Cardiac muscle cell (in vitro differentiated cells and primary cell): ENCODE data around the gene UGT1A8. TPM values are rescaled to one million over a fixed set of nuclear protein-coding genes. Genes with fewer than 3 reads are reported as not detected.

Experiments
- DNase-seq, 2 donors: peaks; one replicate each; pipeline versions ENCODE4 v3.0.0 to v3.0.0-alpha.2; 2010 to 2017; ENCODE audit warnings: low read depth in 1 of 2, low spot score in 1 of 2
- H3K27ac ChIP-seq: fragments of 200-600 bp; sonication (generic); 2 replicates; pipeline ENCODE4 v1.5.1; 2016
- H3K27me3 ChIP-seq: fragments of 200-600 bp; sonication (generic); 2 replicates; pipeline ENCODE4 v1.6.0; 2016; ENCODE audit warnings: control low read depth
- H3K36me3 ChIP-seq: fragments of 200-600 bp; sonication (generic); 2 replicates; pipeline ENCODE4 v1.5.1; 2016; ENCODE audit warnings: control low read depth
- H3K4me1 ChIP-seq: fragments of 200-600 bp; sonication (generic); 2 replicates; pipeline ENCODE4 v1.8.1; 2017; ENCODE audit warnings: low read depth, mild to moderate bottlenecking, mixed run types
- H3K4me3 ChIP-seq: fragments of 200-600 bp; sonication (generic); 2 replicates; pipeline ENCODE4 v1.5.1; 2016; ENCODE audit warnings: mild to moderate bottlenecking
- H3K9me3 ChIP-seq: fragments of 200-600 bp; sonication (generic); 2 replicates; pipeline ENCODE4 v1.5.1; 2017; ENCODE audit warnings: low read depth, mild to moderate bottlenecking, control low read depth
- CTCF ChIP-seq: IDR thresholded peaks from 2 replicates; pipeline ENCODE4 v1.5.1; 2012; ENCODE audit warnings: low read depth, mild to moderate bottlenecking, low read length
- polyA plus RNA-seq: library from polyadenylated mRNA; unstranded; fragments of >200 nt; fragmentation: Nextera tagmentation; extraction: Ambion mirVana; gene quantifications from 2 replicates; pipeline ENCODE4 v1.2.1, GENCODE V29; 2016
- total RNA-seq: library from RNA; depleted of rRNA; stranded (reverse); fragments of >200 nt; gene quantifications from 2 replicates; pipeline ENCODE4 v1.2.3, GENCODE V29; 2016

The UGT1A8 gene
- total and polyA plus RNA-seq, 2 experiments from 2014 or later = not detected

GRCh38 chr2:233754872-233755611 is 137.6 kb downstream of the UGT1A8 start:
- DNase-seq = no peak
- no peak overlapping the region for H3K4me3 ChIP-seq
- H3K4me1 ChIP-seq = no peaks in the 10 kb centered on the region
- no peaks in the 10 kb centered on the region for H3K9me3 ChIP-seq
- no peaks in the 10 kb centered on the region for H3K27me3 ChIP-seq
- TF ChIP-seq CTCF = no peak
- H3K36me3 ChIP-seq = no peaks in the 10 kb centered on the region
- no peak overlapping the region for H3K27ac ChIP-seq

GRCh38 chr2:233756429-233757081 is 139.1 kb downstream of the UGT1A8 start:
- no peaks in the 10 kb centered on the region for H3K36me3 ChIP-seq
- no peak for DNase-seq
- H3K4me1 ChIP-seq = no peaks in the 10 kb centered on the region
- no peaks in the 10 kb centered on the region for H3K27me3 ChIP-seq
- H3K27ac ChIP-seq = no peak overlapping the region
- no peak for TF ChIP-seq CTCF
- H3K9me3 ChIP-seq = no peaks in the 10 kb centered on the region
- H3K4me3 ChIP-seq = no peak overlapping the region

GRCh38 chr2:233758141-233758540 is 140.7 kb downstream of the UGT1A8 start:
- no peak for DNase-seq
- Histone ChIP-seq H3K27ac (no peak overlapping the region), H3K27me3 (no peaks in the 10 kb centered on the region), H3K9me3 (no peaks in the 10 kb centered on the region), H3K4me3 (no peak overlapping the region), H3K36me3 (no peaks in the 10 kb centered on the region), H3K4me1 (no peaks in the 10 kb centered on the region)
- TF ChIP-seq CTCF = no peak

- no peaks in the 10 kb centered on the region for H3K4me1 ChIP-seq
- H3K4me3 ChIP-seq = no peak overlapping the region
- H3K27me3 ChIP-seq = no peaks in the 10 kb centered on the region
- peak in 1 of 2 donors; percentile 73 for DNase-seq
- H3K27ac ChIP-seq = no peak overlapping the region
- TF ChIP-seq CTCF = no peak
- no peaks in the 10 kb centered on the region for H3K9me3 ChIP-seq
- no peaks in the 10 kb centered on the region for H3K36me3 ChIP-seq
Observed at GRCh38 chr2:233758849-233759248, 141.4 kb downstream of the UGT1A8 start.

- Histone ChIP-seq H3K36me3 (no peaks in the 10 kb centered on the region), H3K27me3 (no peaks in the 10 kb centered on the region)
Observed at GRCh38 chr2:233760043-233760442, 142.6 kb downstream of the UGT1A8 start, which contains the start of gene UGT1A1. Gene UGT1A1 (plus strand): TSS chr2:233760270. CDS start chr2:233760288, 18 bp downstream.

More at GRCh38 chr2:233760043-233760442, 142.6 kb downstream of the UGT1A8 start, which contains the start of gene UGT1A1:
- Histone ChIP-seq H3K4me3 (no peak within 1 kb of the TSS), H3K4me1 (no peaks in the 10 kb centered on the region), H3K9me3 (no peaks in the 10 kb centered on the region), H3K27ac (no peak within 1 kb of the TSS)
- no peak for TF ChIP-seq CTCF
- DNase-seq = no peak
